ENCODE results near the gene DCC.

DCC gene

GRCh38 chr18:52657043-52657805 lies 317.2 kb downstream of the DCC start:
- no peaks in the 10 kb centered on the region for H3K4me1 Mint-ChIP-seq (ENCODE audit: low read depth)
- peaks cover 4% of the 10 kb centered on the region for H3K9me3 Mint-ChIP-seq
- no peaks in the 10 kb centered on the region for H3K27me3 Mint-ChIP-seq (ENCODE audit: low read depth)
- H3K27ac Mint-ChIP-seq = no peak overlapping the region
- no peaks in the 10 kb centered on the region for H3K36me3 Mint-ChIP-seq (ENCODE audit: low read depth)
- no peak overlapping the region for H3K4me3 Mint-ChIP-seq

- H3K36me3 Mint-ChIP-seq (ENCODE audit: low read depth) = no peaks in the 10 kb centered on the region
- H3K27me3 Mint-ChIP-seq (ENCODE audit: low read depth) = no peaks in the 10 kb centered on the region
- H3K4me1 Mint-ChIP-seq (ENCODE audit: low read depth) = no peaks in the 10 kb centered on the region
- no peak overlapping the region for H3K27ac Mint-ChIP-seq
- H3K4me3 Mint-ChIP-seq = no peak overlapping the region
- no peaks in the 10 kb centered on the region for H3K9me3 Mint-ChIP-seq
Measured at GRCh38 chr18:52667463-52668065, 327.6 kb downstream of the DCC start.

GRCh38 chr18:52670896-52671295 lies 330.9 kb downstream of the DCC start:
- no peaks in the 10 kb centered on the region for H3K27me3 Mint-ChIP-seq (ENCODE audit: low read depth)
- H3K9me3 Mint-ChIP-seq = peaks cover 3% of the 10 kb centered on the region
- no peak overlapping the region for H3K27ac Mint-ChIP-seq
- H3K36me3 Mint-ChIP-seq (ENCODE audit: low read depth) = no peaks in the 10 kb centered on the region
- no peak overlapping the region for H3K4me3 Mint-ChIP-seq
- H3K4me1 Mint-ChIP-seq (ENCODE audit: low read depth) = no peaks in the 10 kb centered on the region

GRCh38 chr18:52678034-52678433 lies 338.0 kb downstream of the DCC start:
- Mint-ChIP-seq H3K36me3 (ENCODE audit: low read depth) (no peaks in the 10 kb centered on the region), H3K4me1 (ENCODE audit: low read depth) (no peaks in the 10 kb centered on the region), H3K4me3 (no peak overlapping the region), H3K27me3 (ENCODE audit: low read depth) (no peaks in the 10 kb centered on the region), H3K9me3 (peaks cover 3% of the 10 kb centered on the region), H3K27ac (no peak overlapping the region)

GRCh38 chr18:52678551-52678950 lies 338.6 kb downstream of the DCC start:
- peaks cover 3% of the 10 kb centered on the region for H3K9me3 Mint-ChIP-seq
- no peaks in the 10 kb centered on the region for H3K27me3 Mint-ChIP-seq (ENCODE audit: low read depth)
- no peak overlapping the region for H3K27ac Mint-ChIP-seq
- H3K36me3 Mint-ChIP-seq (ENCODE audit: low read depth) = no peaks in the 10 kb centered on the region
- H3K4me3 Mint-ChIP-seq = no peak overlapping the region
- no peaks in the 10 kb centered on the region for H3K4me1 Mint-ChIP-seq (ENCODE audit: low read depth)

GRCh38 chr18:52679354-52679753 lies 339.4 kb downstream of the DCC start:
- H3K4me1 Mint-ChIP-seq (ENCODE audit: low read depth) = no peaks in the 10 kb centered on the region

DNA sequence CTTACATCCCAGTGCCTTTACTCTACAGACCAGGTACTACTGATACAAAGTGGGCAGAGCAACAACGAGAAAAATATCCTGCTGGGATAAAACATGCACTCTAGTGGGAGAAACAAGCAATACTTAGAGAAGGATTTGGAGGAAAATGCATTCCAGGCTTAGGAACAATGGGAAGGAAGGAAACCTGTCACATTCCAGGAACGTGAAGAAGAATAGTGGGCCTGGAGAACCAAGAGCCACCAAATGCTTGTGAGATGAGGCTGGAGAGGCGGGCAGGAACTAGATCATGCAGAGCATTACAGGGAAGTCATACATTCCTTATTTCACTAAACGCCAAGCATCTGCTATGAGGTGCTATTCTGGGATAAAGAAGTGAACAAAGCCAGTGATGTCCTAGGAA lies 342.3 kb downstream of the DCC start:
- Mint-ChIP-seq H3K9me3 (no peaks in the 10 kb centered on the region), H3K4me3 (no peak overlapping the region), H3K27ac (no peak overlapping the region), H3K4me1 (ENCODE audit: low read depth) (no peaks in the 10 kb centered on the region), H3K27me3 (ENCODE audit: low read depth) (no peaks in the 10 kb centered on the region), H3K36me3 (ENCODE audit: low read depth) (no peaks in the 10 kb centered on the region)

More at GRCh38 chr18:52679354-52679753, 339.4 kb downstream of the DCC start:
- H3K4me3 Mint-ChIP-seq = no peak overlapping the region
- H3K27me3 Mint-ChIP-seq (ENCODE audit: low read depth) = no peaks in the 10 kb centered on the region
- H3K36me3 Mint-ChIP-seq (ENCODE audit: low read depth) = no peaks in the 10 kb centered on the region
- H3K9me3 Mint-ChIP-seq = peaks cover 3% of the 10 kb centered on the region
- H3K27ac Mint-ChIP-seq = no peak overlapping the region

- no peak overlapping the region for H3K4me3 Mint-ChIP-seq
- no peaks in the 10 kb centered on the region for H3K9me3 Mint-ChIP-seq
- no peaks in the 10 kb centered on the region for H3K36me3 Mint-ChIP-seq (ENCODE audit: low read depth)
- H3K27ac Mint-ChIP-seq = no peak overlapping the region
- H3K27me3 Mint-ChIP-seq (ENCODE audit: low read depth) = no peaks in the 10 kb centered on the region
- H3K4me1 Mint-ChIP-seq (ENCODE audit: low read depth) = no peaks in the 10 kb centered on the region
Measured at GRCh38 chr18:52685316-52685715, 345.3 kb downstream of the DCC start.

GRCh38 chr18:52691841-52692240 lies 351.8 kb downstream of the DCC start:
- no peaks in the 10 kb centered on the region for H3K36me3 Mint-ChIP-seq (ENCODE audit: low read depth)
- no peaks in the 10 kb centered on the region for H3K27me3 Mint-ChIP-seq (ENCODE audit: low read depth)
- no peaks in the 10 kb centered on the region for H3K4me1 Mint-ChIP-seq (ENCODE audit: low read depth)
- no peak overlapping the region for H3K4me3 Mint-ChIP-seq
- H3K9me3 Mint-ChIP-seq = no peaks in the 10 kb centered on the region
- no peak overlapping the region for H3K27ac Mint-ChIP-seq

GRCh38 chr18:52694804-52695203 lies 354.8 kb downstream of the DCC start:
- no peaks in the 10 kb centered on the region for H3K9me3 Mint-ChIP-seq
- no peaks in the 10 kb centered on the region for H3K27me3 Mint-ChIP-seq (ENCODE audit: low read depth)
- H3K27ac Mint-ChIP-seq = no peak overlapping the region
- H3K4me3 Mint-ChIP-seq = no peak overlapping the region
- H3K36me3 Mint-ChIP-seq (ENCODE audit: low read depth) = no peaks in the 10 kb centered on the region
- H3K4me1 Mint-ChIP-seq (ENCODE audit: low read depth) = no peaks in the 10 kb centered on the region

GRCh38 chr18:52700116-52700515 lies 360.1 kb downstream of the DCC start:
- Mint-ChIP-seq H3K4me3 (no peak overlapping the region), H3K9me3 (peaks cover 6% of the 10 kb centered on the region), H3K36me3 (ENCODE audit: low read depth) (no peaks in the 10 kb centered on the region), H3K4me1 (ENCODE audit: low read depth) (no peaks in the 10 kb centered on the region), H3K27ac (no peak overlapping the region), H3K27me3 (ENCODE audit: low read depth) (no peaks in the 10 kb centered on the region)

- H3K36me3 Mint-ChIP-seq (ENCODE audit: low read depth) = no peaks in the 10 kb centered on the region
- H3K27me3 Mint-ChIP-seq (ENCODE audit: low read depth) = no peaks in the 10 kb centered on the region
- H3K4me3 Mint-ChIP-seq = no peak overlapping the region
- no peaks in the 10 kb centered on the region for H3K4me1 Mint-ChIP-seq (ENCODE audit: low read depth)
- no peak overlapping the region for H3K27ac Mint-ChIP-seq
- H3K9me3 Mint-ChIP-seq = peaks cover 9% of the 10 kb centered on the region
Measured at GRCh38 chr18:52700816-52701215, 360.8 kb downstream of the DCC start.

DNA sequence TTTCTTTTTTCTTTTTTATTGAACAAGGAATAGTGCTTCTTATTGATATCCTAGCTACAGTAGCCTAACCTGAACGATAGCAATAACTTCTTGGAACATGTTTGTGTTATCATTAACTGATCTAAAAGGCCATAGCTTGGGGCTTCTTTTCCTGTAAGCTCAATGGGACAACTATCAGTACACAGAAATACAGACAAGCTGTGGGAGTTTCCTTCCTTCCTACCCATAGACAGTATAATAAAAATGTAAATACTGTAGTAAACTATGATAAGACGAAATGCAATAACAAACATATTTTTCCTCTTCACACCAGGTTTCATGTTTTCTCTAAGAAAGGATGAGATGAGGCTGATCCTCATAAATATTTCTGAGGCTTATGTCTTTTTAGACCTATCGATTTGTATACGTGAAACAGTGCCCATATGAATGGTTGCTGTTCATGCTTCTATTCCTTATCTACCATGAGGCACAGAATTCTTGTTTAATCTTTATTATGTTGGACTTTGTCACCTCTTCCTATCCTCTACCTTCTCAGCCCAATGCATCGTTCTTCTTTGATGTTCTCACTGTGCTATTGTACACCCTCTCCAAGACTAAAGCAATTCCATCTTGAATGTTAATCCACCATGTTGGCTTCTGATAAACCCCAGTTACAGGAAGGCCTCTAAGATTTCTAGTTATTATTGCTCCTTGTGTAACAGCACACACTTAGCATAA lies 361.4 kb downstream of the DCC start:
- Mint-ChIP-seq H3K4me1 (ENCODE audit: low read depth) (no peaks in the 10 kb centered on the region), H3K4me3 (no peak overlapping the region)

DNA sequence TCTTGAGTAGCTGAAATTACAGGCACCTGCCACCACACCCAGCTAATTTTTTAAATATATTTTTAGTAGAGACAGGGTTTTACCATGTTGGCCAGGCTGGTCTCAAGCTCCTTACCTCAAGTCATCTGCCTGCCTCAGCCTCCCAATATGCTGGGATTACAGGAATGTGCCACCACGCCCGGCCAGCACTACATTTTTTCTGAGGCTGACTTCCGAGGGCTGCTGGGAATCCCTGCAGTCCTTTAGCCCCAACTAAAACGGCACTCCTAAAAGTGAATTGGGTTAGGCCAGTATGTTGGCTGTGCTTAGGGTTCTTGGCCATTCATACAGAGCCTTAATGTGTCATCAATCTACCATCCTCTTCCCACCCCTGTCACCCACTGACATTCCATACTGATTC lies 375.4 kb downstream of the DCC start:
- Mint-ChIP-seq H3K27ac (no peak overlapping the region), H3K4me1 (ENCODE audit: low read depth) (no peaks in the 10 kb centered on the region), H3K27me3 (ENCODE audit: low read depth) (no peaks in the 10 kb centered on the region), H3K9me3 (peaks cover 6% of the 10 kb centered on the region), H3K36me3 (ENCODE audit: low read depth) (no peaks in the 10 kb centered on the region), H3K4me3 (no peak overlapping the region)

More for the DNA sequence above, 361.4 kb downstream of the DCC start:
- no peaks in the 10 kb centered on the region for H3K27me3 Mint-ChIP-seq (ENCODE audit: low read depth)
- peaks cover 9% of the 10 kb centered on the region for H3K9me3 Mint-ChIP-seq
- no peak overlapping the region for H3K27ac Mint-ChIP-seq
- no peaks in the 10 kb centered on the region for H3K36me3 Mint-ChIP-seq (ENCODE audit: low read depth)

DNA sequence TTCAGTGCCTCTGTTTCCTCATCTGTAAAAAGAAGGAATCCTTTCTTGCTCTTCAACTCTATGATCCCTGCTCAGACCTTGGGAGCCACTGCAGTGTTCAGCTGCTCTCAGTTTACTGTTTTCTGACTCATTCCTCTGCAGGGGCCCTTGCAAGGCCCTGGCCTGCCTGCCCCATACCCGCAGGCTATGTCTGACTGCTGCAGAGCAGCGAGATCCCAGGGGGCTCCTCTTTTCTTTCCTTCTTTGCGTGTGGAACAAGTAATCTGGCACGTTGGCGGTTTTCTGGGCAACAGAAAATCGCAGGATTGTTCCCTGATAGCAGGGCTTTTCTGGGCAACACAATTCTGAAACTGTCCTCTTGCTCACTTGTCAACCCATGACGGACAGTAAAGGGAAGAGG lies 376.0 kb downstream of the DCC start:
- Mint-ChIP-seq H3K27me3 (ENCODE audit: low read depth) (no peaks in the 10 kb centered on the region), H3K4me3 (no peak overlapping the region), H3K9me3 (peaks cover 6% of the 10 kb centered on the region), H3K27ac (no peak overlapping the region), H3K4me1 (ENCODE audit: low read depth) (no peaks in the 10 kb centered on the region), H3K36me3 (ENCODE audit: low read depth) (no peaks in the 10 kb centered on the region)

Data from T-helper 1 cell treated with Interleukin-12 subunit alpha and Interleukin-12 subunit beta and Interleukin-4 antibody, amounts not matched to agents 30 μg/mL and 1 μg/mL, for 36 hours (primary cell).